Neural crest cell (in vitro differentiated cells): Measurements from ENCODE around the gene COA4. TPM values are rescaled to one million over a fixed set of nuclear protein-coding genes. Genes with fewer than 3 reads are reported as not detected.
"Not testable (repeated sequence)": the region's sequence is repeated elsewhere in the genome, so short reads cannot be mapped to it uniquely, and the experiment has no call there.

Experiments
- DNase-seq: peaks from one replicate; pipeline ENCODE4 v3.0.0; 2021; ENCODE audit warnings: low read depth, mixed read lengths, low spot score
- H3K27ac Mint-ChIP-seq: one replicate; pipeline ENCODE4 v1.8.0; 2021; ENCODE audit warnings: mild to moderate bottlenecking, mixed read lengths; ENCODE audit not compliant: unreplicated experiment
- H3K27me3 Mint-ChIP-seq: 2 replicates; pipeline ENCODE4 v1.8.0; 2021; ENCODE audit warnings: low read depth, mild to moderate bottlenecking, mixed read lengths
- H3K36me3 Mint-ChIP-seq: 2 replicates; pipeline ENCODE4 v1.8.0; 2021; ENCODE audit warnings: low read depth, mild to moderate bottlenecking, mixed read lengths
- H3K4me1 Mint-ChIP-seq: 2 replicates; pipeline ENCODE4 v1.8.0; 2021; ENCODE audit warnings: mixed read lengths
- H3K4me3 Mint-ChIP-seq: one replicate; pipeline ENCODE4 v1.8.0; 2021; ENCODE audit warnings: mild to moderate bottlenecking, mixed read lengths
- H3K9me3 Mint-ChIP-seq: 2 replicates; pipeline ENCODE4 v1.8.0; 2021; ENCODE audit warnings: mixed read lengths
- CTCF ChIP-seq: fragments of 200-600 bp; sonication (generic); conservative IDR thresholded peaks from 2 replicates; pipeline ENCODE4 v1.5.0; 2021; ENCODE audit warnings: antibody characterized with exemption, mild to moderate bottlenecking
- total RNA-seq: library from RNA; stranded (reverse); gene quantifications from 2 replicates; pipeline ENCODE4 v1.2.1, GENCODE V29; 2021

COA4 gene
- total RNA-seq, 1 donor from 2014 or later: 86.9 TPM

- TF ChIP-seq CTCF: no peak
- no peak for DNase-seq
- H3K9me3 Mint-ChIP-seq: peaks cover 2% of the 10 kb centered on the region
- H3K36me3 Mint-ChIP-seq: peaks cover 2% of the 10 kb centered on the region
- H3K4me1 Mint-ChIP-seq: peaks cover 7% of the 10 kb centered on the region
- H3K27ac Mint-ChIP-seq: no peak overlapping the region
- no peaks in the 10 kb centered on the region for H3K27me3 Mint-ChIP-seq
- H3K4me3 Mint-ChIP-seq: no peak overlapping the region
These were observed 12.9 kb upstream of the COA4 start for GRCh38 chr11:73889536-73889935.

- DNase-seq: no peak
- H3K4me3 Mint-ChIP-seq: no peak overlapping the region
- H3K9me3 Mint-ChIP-seq: peaks cover 2% of the 10 kb centered on the region
- H3K36me3 Mint-ChIP-seq: peaks cover 2% of the 10 kb centered on the region
- H3K27me3 Mint-ChIP-seq: no peaks in the 10 kb centered on the region
- H3K4me1 Mint-ChIP-seq: peaks cover 7% of the 10 kb centered on the region
- H3K27ac Mint-ChIP-seq: no peak overlapping the region
- no peak for TF ChIP-seq CTCF
These were observed 12.4 kb upstream of the COA4 start for GRCh38 chr11:73889019-73889418.

GRCh38 chr11:73888244-73888643, 11.6 kb upstream of the COA4 start:
- no peak overlapping the region for H3K4me3 Mint-ChIP-seq
- DNase-seq: no peak
- peaks cover 2% of the 10 kb centered on the region for H3K36me3 Mint-ChIP-seq
- peaks cover 7% of the 10 kb centered on the region for H3K4me1 Mint-ChIP-seq
- no peaks in the 10 kb centered on the region for H3K27me3 Mint-ChIP-seq
- peaks cover 2% of the 10 kb centered on the region for H3K9me3 Mint-ChIP-seq
- TF ChIP-seq CTCF: no peak
- no peak overlapping the region for H3K27ac Mint-ChIP-seq

- no peaks in the 10 kb centered on the region for H3K27me3 Mint-ChIP-seq
- peaks cover 2% of the 10 kb centered on the region for H3K36me3 Mint-ChIP-seq
- DNase-seq: no peak
- no peak overlapping the region for H3K4me3 Mint-ChIP-seq
- no peak for TF ChIP-seq CTCF
- H3K9me3 Mint-ChIP-seq: peaks cover 2% of the 10 kb centered on the region
- H3K27ac Mint-ChIP-seq: no peak overlapping the region
- peaks cover 7% of the 10 kb centered on the region for H3K4me1 Mint-ChIP-seq
These were observed 7.2 kb upstream of the COA4 start for GRCh38 chr11:73883856-73884255.

GRCh38 chr11:73880449-73880848, 3.8 kb upstream of the COA4 start:
- H3K36me3 Mint-ChIP-seq, H3K27ac Mint-ChIP-seq, H3K9me3 Mint-ChIP-seq, H3K27me3 Mint-ChIP-seq, H3K4me3 Mint-ChIP-seq, DNase-seq: not testable (repeated sequence)
- H3K4me1 Mint-ChIP-seq: peaks cover 20% of the 10 kb centered on the region

GRCh38 chr11:73878771-73879170, 2.1 kb upstream of the COA4 start:
- no peaks in the 10 kb centered on the region for H3K9me3 Mint-ChIP-seq
- H3K36me3 Mint-ChIP-seq: peaks cover under 1% of the 10 kb centered on the region
- H3K27me3 Mint-ChIP-seq: no peaks in the 10 kb centered on the region
- no peak for TF ChIP-seq CTCF
- no peak for DNase-seq
- peak overlapping the region; percentile 57 for H3K4me3 Mint-ChIP-seq
- H3K4me1 Mint-ChIP-seq: peaks cover 30% of the 10 kb centered on the region
- H3K27ac Mint-ChIP-seq: no peak overlapping the region
